ELR (cell line): ENCODE data around the gene NAA50.

Experiments used
- DNase-seq: peaks from one replicate; pipeline ENCODE4 v3.0.0-alpha.2; 2015; ENCODE audit warnings: low read depth

Gene NAA50

DNA sequence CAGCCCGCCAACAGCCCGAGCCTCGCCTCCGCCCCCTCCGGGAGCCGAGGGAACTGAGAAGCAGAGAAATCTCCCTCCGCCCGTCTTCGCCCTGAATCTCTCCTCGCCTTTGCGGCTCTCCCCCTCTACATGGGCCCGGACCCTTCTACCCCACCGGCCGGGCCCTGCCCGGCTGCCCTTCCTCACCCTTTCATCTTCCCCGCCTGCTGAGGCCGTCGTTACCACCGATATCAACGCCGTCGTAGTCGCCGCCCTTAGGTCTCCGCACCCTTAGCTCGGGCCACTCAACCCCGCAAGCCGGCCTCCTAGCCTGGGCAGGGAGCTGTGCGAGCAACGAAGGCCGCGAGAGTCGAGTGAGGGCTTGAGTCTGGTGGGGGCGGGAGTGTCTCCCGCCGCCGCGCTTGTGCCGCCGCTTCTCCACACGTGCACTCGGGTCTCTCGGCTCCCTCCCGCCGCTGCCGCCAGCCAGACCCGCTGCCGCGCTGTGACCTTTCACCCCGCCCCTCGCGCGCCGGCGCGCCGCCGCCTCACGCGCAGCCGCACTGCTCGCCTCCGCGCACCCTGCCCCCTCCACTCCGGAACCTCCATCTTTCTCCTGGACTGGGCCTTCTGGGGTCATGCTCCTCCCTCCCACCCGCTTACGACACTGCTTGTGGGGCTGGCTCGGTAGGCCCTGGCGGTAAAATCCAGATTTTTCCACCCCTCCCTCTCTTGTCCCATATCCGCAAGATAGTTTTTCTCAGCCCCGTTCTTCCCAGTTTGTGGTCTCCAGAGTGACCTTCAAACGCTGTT is at the start of gene NAA50:
TSS of gene NAA50 (minus strand) at position 494 of the 792 bp plus-strand sequence. CDS start at position 194, 300 bp downstream.
- peak; percentile 94 for DNase-seq

DNA sequence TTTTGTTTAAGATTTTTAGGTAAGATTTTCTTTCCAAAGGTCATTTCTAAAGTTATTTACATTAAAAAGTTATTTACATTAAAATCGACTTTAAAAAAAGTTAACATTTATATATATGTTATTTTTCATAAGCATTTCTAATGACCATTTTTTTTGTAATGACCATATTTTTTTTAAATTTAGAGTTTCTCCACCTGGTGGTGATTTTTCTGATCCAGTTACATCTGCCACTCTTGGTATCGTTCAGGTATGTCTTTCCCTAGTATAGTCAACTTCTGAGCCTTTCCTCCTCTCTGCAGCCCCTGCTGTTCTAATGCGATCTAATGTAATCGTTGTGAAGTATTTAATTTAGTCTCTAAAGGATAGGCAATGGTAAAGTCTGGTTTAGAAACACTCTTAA is 49.6 kb upstream of the NAA50 start:
- DNase-seq: no peak

DNA sequence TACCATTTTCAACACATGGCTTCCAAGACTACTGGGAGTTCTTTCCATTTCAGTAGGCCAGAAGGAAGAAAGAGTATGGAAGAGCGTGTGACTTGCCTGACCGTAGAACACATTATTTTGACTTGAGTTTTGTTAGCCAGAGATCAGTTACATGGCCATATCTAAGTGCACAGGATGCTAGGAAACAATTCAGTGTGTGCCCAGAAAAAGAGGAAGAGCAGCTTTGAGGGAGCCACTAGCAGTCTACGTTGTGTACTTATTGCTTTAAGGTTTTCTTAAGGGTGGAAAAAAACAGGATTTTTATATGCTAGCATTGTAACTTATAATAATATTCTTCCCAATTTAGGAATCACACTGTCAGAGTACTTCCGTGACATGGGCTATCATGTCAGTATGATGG is 48.5 kb upstream of the NAA50 start:
- DNase-seq: no peak

DNA sequence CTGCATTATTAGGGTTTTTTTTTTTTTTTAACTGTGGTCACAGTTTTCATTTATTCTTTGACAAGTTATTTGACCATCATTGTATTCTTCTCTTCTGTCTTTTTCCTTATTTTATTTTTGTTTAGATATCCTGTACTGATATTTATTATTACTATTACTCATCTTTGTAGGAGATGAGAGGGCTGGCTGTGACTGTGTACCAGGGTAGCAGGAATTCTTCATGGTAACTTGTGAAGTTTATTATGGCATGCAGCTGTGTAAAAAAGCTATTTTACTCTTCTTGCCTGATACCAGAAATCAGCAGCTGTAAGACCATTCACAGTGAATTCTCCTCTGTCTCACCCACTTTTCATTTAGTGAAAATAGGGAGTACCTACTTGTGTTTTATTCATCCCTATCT is 45.3 kb upstream of the NAA50 start:
- DNase-seq: peak; percentile 33

DNA sequence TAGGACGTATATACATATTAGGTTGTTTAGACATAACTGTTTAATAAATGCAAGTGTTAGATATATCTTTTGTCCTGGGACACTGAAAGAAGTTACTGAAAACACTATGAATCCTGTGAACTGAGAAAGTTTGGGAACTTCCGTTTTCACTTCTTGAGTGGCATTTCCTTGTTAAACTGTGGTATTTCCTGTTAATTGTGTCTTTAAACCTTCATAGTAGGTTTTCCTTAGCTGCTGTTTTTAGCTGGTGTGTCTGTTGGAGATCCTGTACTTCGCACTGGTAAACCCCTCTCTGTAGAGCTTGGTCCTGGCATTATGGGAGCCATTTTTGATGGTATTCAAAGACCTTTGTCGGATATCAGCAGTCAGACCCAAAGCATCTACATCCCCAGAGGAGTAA is 37.9 kb upstream of the NAA50 start:
- DNase-seq: no peak

DNA sequence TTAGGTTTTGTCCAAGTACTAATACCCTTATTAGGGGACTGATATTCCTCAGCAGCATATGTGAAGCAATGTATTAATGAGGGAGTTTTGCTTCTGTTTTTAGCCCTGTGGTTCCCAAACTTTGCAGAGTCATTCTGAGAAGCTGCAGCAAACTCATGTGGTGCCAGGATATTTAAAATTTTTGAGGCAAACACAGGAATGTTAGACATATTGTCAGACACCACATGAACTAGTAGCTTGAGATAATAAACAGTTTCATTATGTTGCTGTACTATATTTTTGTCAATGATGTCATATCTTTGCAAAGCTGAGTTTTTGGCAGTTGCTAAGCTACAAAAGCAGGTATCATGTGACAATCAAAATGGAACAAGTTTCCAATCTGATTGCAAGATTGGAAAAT is 37.4 kb upstream of the NAA50 start:
- peak; percentile 79 for DNase-seq

DNA sequence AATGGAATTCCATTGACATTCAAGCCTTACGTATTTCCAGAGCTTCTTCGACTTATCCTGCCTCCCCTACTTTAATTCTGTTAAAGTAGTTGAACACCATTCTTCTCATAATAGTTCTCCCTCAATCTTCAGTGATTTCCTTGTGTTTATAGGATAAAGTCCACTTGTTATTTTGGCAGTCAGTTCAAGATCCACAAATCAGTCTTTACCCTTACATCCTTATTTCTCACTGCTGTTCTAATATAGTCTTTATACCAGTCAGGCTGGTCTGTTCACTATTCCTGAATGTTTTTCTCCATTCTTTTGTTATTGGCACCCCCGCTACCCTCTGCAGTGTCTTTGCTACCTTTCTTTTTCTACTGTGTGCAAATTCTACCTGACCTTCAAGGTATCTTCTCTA is 30.5 kb upstream of the NAA50 start:
- DNase-seq: no peak

DNA sequence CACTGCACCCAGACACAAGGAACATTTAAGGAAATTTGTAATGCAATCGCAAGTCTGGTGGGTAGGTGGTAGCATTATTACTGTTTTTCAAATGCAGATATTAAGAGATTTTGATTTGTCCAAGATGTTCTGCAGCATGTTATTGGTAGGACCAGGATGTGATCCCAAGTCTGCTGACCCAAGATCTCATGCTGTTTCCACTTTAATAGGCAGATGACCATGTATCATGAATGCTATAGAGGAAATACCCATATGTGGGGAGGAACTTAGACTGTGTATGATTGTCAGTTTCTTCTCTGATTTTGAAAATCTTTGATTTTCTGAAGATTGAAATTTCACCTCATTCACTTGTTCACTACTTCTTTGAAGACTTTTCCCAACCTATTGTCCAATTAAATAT is 29.5 kb upstream of the NAA50 start:
- DNase-seq: no peak

DNA sequence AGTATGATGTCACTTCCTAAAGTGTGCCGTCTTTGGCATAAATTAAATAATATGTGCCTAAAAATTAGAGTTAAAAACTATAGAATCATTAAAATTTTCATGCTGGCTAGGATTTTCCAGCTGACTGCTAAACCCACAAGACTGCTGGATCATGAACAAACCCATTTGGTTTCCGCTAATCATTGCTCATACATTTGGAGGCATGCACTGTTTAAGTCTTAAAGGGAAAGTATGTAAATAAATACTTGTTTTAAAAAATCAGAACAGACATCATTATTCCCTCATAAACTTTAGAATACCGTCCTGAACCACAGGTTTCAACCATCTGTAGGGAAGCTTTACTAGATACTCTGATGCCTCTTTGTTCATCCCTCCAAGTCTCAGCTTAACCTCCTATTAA is 27.3 kb upstream of the NAA50 start:
- peak; percentile 53 for DNase-seq

DNA sequence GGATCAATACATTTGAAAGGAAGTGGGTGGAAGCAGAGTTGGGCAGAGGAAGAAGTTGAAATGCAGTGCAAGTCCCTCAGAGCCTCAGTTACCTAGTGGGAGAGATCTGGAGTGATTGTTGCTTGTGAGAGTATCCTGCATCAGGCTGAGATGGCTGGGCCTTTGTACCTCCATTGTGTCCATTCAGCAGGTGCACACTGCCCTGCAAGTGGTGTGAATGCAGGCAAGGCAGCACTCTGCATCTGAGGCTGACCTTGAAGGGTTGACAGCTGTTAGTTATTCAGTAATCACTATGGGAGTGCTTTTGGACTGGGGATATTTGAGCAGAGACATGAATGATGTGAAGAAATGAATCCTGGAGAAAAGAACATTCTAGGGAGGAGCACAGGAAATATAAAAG is 25.9 kb upstream of the NAA50 start:
- DNase-seq: no peak

DNA sequence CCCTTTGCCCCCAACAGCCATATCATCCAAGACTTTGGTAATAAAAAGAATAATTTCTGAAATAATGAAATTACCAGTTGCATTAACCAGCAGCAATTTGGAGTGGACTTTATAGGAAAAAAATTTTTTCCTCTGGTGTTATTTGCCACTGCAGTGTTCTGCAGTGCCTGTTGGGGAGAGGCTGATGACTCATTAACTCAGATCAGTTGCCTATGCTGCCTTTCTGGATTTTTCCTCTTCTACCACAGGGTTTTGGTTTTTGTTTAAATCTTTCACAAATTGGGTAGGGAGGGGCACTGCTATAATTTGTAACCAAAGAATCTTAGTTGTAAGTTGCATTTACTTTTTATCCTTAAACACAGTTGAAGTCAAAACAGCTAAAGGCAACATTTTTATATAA is 23.5 kb upstream of the NAA50 start:
- peak; percentile 62 for DNase-seq

DNA sequence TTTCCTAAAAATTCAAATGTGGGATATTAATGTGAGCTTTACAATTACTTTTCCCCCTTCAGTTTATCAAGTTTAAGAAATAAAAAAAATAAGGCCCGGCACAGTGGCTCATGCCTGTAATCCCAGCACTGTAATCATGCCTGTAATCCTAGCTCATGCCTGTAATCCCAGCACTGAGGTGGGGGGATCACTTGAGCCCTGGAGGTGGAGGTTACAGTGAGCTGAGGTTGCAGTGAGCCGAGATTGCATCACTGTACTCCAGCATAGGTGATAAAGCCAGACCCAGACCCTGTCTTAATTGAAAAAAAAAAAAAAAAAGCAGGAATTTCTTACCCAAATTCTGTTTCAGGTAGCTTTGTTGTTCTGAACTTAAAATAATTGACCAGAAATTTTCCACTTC is 18.6 kb upstream of the NAA50 start:
- DNase-seq: no peak

DNA sequence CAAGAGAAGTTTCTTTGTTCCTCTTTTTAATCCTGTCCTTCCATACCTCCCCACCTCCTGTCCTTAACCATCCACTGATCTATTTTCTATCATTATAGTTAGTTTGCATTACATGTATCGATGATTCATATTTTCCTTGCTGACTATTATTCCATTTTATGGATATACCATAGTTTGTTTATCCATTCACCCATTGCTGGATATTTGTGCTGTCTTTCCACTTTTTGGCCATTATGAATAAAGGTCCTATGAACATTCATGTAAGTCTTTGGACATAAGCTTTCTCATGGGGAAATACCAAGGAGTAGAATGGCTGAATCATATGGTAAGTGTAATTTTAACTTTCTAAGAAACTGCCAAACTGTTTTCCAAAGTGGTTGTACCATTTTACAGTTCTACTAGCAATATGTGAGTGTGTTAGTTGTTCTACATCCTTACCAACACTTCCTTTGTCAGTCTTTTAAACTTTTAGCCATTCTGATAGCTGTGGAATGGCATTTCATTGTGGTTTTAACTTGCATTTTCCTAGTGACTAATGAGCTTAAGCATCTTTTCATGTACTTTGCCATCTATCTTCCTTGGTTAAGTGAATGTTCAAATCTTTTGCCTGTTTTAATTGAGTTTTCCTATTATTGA is 12.5 kb upstream of the NAA50 start:
- DNase-seq: peak; percentile 80

DNA sequence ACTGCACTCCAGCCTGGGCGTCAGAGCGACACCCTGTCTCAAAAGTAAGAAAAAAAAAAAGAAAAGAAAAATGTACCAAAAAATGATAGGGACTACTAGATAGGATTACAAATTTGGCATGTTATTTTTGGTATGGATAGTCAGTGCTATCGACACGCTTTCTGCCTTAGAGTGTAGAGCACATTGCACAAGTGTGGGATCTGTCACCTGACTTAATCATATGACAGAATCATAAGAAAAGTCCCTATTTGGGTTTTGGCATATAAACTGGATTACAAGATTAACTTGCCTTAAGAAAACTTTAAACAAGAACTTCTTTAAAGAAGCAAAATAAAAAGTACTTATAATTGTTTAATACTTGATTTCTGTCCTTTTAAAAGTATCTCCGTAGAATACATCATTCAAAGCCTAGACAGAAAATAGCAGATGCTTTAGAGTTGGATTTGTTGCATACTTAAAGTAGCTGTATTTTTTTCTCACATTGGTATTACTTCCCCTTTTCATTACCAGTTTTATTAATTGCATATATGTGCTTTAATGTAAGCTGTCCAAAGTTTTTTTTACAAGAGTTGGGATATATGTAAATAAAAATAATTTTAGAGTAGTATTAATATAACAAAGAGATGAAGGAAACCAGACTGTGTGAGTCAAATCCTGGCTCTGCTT is 8.6 kb upstream of the NAA50 start:
- no peak for DNase-seq

DNA sequence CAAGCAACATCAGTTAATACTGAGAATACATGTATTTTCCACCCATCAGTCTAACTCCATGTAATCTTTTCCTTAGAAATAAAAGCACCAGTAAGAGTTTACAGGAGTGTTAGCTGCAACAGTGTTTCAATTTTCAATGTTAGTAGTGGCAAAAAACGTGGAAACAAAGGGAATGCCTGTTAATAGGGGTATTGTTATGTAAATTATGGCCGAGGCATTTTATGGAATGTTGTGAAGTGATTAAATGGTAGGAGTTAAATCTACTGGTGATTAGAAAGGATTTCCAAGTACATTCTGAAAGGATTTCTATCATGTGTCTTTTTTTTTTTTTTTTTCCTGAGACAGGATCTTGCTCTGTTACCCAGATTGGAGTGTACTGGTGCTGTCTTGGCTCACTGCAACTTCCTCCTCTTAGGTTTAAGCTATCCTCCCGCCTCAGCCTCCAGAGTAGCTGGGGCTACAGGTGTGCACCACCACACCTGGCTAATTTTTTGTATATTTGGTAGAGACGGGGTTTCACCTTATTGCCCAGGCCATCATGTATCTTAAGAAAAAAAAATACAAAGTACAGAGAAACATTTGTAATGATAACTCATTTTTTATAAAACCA is 7.4 kb upstream of the NAA50 start:
- DNase-seq: no peak

DNA sequence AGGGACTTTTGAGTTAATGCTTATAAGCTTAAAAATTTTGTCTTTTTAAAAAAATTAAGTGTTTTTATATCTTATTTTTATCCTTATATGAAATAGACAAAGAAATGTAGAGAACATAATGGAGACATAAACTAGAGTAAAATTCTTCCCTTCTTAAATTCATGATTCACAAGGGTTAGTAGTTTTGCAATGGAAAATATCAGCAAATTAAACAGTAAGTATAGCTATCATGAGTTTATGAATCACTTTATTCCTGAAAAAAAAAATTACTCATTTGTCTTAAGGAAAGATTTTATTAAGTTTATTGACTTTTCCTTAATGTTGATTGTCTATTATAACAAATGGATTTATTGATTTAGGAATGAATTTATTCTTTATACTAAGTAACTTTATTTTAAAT is 5.1 kb upstream of the NAA50 start:
- no peak for DNase-seq

DNA sequence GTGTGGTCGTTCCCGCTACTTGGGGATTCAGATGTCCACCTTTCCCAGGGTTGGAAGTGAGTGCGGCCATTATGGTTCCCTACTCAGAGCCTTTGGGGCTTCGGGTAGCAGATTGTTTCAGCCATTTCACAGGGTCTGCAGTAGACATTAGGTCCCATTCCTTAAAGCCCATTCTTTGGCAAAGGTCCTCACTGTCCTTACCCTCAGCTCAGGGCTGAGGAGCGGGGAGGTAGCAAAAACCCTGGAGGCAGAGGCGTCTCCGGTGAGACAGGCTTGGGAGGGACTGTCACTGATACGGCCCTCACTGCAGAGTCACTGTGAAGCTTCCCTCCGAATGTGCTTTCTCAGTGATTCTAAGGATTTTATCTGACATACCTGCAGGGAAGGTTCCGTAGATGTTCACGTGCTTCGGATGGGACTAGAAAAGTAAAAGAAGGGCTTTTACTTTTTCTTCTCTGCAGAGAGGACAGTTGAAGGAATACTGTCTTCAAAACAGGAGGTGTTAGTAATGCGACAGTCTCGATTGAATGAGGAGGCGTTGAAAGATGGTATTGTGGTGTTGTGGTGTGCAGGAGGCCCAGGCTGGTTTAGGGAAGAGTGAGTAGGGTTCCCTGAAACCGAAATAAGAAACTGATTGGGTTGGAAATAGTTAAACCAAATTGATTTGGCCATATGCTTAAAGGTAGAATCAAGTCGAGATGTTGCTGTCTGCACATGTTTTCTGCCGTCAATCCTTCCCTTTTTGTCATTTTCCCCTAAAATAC is 1.4 kb upstream of the NAA50 start:
- peak; percentile 35 for DNase-seq

DNA sequence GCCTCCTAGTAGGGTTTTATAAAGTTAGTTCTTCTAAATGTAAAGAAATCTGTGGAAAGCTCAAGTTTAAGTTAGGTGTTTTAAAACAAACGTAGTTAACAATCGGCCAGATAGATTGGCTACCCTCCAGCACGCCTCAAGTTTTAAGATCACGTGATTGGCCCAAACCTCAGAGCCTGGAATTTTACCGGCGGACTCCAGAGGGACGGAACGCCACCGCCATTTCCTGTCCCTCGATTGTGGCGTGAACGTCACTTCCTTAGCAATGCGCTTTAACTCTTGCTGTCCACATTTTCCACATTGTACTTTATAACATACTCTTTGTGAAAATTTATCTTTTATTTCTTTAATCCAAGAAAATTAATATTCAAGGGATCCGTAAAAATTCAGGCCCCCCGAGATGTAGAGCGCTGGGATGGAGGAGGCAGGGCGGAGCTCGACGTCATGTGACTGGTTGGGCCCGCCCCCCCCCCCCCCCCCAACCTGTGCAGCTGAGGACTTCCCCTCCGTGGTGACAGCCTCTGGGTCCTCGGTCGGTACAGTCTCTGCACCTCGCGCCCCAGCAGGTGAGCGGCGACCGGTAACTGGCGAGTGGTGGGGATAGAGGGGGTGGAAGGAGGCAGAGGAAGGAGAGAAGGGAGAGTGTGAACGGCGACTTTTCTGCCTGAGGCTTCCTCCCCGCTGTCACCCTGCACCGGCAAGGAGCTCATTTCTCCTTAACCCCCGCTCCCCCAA is 666 bp upstream of the NAA50 start, which contains the start of gene ATP6V1A:
TSS of gene ATP6V1A (plus strand) at position 488 of the 735 bp plus-strand sequence. CDS start 31,719 bp downstream, outside the sequence.
- DNase-seq: peak; percentile 98

DNA sequence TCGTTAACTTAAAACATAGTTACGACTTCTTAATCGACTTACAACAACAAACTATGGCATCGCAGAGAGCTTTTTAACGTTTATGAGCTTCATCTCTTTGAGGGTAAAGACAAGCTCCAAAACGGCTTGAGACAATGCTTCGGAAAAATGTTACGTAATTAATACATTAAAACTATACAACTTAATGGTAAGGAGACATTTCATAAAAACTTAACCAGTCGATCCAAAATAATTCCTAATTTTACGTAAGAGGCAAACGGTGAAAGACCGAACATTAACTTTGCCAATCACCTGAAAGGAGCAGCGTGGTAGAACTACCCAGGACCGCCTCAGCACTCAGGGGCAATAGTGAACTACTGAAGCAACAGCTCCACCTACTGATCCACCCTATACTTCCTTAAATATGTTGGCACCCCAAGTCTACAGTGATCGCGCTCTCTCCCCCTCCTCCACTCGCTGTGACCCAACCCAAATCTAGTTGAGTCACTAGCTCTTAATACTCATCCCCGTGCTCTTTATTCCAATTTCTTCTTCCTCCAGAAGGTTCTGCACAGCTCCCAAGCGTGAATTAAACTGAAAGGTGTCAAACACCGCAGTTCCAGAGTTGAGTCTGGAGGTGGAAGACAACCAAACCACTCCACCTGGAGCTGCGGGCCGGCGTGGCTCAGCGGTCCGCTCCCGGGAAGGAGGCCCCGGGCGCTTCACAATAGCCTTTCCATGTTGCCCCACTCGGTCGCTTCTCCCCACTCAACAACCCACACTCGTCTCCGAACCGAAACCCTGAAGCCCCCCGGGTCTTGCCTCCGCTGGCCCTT is 901 bp downstream of the NAA50 start:
- peak; percentile 93 for DNase-seq

DNA sequence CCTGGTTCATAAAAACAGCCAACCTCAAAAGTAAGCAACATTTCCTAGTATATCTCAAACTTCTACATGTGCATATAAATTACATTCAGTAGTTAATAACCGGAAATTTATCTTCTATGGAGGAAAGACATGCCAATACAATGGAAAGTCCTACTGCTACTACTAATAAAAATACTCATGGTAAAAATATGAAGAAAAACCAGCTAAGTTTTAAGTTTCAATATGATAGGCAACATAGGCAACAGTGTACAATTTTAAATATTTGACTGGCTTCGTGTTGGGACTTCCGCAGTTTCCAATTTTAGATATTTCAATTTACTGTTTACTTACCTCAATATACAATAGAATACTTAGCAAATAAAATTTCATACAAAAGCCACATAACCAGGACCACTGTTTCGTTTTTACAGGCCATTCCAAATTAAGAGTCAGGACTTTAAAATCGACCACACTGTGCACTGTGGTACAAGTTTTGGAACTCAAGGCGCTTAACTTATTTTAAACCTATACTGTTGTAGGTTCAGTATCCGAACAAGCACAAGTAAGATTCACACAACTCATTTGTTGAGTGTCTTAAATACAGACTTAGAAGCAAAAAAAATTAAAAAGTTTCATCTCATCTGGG is 2.9 kb downstream of the NAA50 start:
- DNase-seq: no peak
